Fibroblast of the aortic adventitia (primary cell): Measurements from ENCODE around the gene CCNT1. TPM values are rescaled to one million over a fixed set of nuclear protein-coding genes. Genes with fewer than 3 reads are reported as not detected.
A peak's percentile ranks its signal among the peaks of the same experiment; 100 is the strongest.

ENCODE experiments used
- DNase-seq: peaks from one replicate; pipeline ENCODE4 v3.0.0-alpha.2; 2010; ENCODE audit warnings: low read depth
- H3K4me3 ChIP-seq: 2 replicates; pipeline ENCODE4 v1.5.1; 2011; ENCODE audit warnings: low read depth, mild to moderate bottlenecking, control low read depth, low read length, moderate library complexity
- total RNA-seq: library from RNA; depleted of rRNA; stranded (reverse); fragments of >200 nt; gene quantifications from 2 replicates; pipeline ENCODE4 v1.2.3, GENCODE V29; 2012; ENCODE audit warnings: low replicate concordance
- TF ChIP-seq, protein P1 (sequence below): IDR thresholded peaks from 2 replicates; pipeline ENCODE4 v1.5.1; 2011; ENCODE audit warnings: mild to moderate bottlenecking, low read length, control low read depth, inconsistent platforms; ENCODE audit not compliant: insufficient read depth

The CCNT1 gene
- total RNA-seq, result 21.1 and 34.3 TPM in 2 replicates

DNA sequence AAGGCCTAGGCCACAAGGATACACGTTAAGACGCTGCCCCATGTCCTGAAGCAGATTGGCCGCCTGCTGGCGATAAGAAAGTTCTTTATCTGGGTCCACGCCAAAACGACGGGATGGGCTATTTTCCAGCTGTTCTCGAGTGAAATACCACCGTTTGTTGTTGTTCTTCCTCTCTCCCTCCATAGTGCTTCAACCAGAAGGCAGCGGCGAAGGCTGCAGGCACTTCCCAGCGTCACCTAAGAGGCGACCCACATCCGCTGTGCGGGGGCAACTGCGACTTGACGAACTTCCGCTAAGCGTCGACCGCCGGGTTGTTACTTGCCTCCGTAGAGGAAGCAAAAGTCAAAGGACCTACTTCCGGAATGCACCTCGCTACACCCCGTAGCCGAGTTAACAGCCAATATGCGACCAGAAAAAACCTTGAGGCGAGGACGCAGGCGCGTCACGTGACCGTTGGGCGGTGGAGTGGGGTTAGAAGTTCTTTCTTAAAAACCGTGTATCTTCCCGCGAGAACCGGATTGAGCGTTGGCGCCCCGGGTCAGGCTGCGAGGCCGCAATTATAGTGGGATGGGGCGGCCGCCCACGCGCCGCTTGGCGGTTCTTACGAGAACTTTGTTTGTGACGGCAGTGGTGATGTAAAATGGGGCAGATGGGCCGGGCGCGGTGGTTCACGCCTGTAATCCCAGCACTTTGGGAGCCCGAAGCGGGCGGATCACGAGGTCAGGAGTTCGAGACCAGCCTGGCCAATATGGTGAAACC is at the start of gene CCNT1:
Gene CCNT1, minus strand, starts transcription at position 215 of the 759 bp plus-strand sequence. Its CDS starts 32 bp downstream, at position 183.
- peak within 1 kb of the TSS; percentile 96 for H3K4me3 ChIP-seq
- peak; percentile 100 for DNase-seq
- TF ChIP-seq, protein P1, sequence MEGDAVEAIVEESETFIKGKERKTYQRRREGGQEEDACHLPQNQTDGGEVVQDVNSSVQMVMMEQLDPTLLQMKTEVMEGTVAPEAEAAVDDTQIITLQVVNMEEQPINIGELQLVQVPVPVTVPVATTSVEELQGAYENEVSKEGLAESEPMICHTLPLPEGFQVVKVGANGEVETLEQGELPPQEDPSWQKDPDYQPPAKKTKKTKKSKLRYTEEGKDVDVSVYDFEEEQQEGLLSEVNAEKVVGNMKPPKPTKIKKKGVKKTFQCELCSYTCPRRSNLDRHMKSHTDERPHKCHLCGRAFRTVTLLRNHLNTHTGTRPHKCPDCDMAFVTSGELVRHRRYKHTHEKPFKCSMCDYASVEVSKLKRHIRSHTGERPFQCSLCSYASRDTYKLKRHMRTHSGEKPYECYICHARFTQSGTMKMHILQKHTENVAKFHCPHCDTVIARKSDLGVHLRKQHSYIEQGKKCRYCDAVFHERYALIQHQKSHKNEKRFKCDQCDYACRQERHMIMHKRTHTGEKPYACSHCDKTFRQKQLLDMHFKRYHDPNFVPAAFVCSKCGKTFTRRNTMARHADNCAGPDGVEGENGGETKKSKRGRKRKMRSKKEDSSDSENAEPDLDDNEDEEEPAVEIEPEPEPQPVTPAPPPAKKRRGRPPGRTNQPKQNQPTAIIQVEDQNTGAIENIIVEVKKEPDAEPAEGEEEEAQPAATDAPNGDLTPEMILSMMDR, result peak; percentile 48

GRCh38 chr12:48765753-48766162 is 49.3 kb upstream of the CCNT1 start:
- DNase-seq, result no peak
- TF ChIP-seq, protein P1, result no peak
- H3K4me3 ChIP-seq, result no peak overlapping the region

DNA sequence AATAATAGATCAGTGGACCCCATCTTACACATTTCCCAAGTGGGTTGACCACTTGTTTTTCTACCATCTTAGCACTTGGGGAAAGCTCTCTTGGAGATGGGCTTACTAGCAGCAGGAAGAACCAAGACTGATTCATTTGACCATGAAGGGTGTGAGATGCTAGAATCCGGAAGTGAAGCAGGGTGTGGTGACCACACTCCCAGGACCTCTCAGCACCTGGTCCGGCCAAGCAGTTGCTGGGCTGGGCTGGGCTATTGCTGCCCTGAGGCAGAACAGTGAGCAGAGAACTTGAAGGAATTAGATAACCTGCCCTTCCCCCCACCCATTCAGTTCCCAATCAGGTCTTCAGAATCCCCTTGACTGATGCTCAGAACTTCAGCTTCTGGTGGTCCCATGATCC is 48.0 kb upstream of the CCNT1 start:
- DNase-seq, result no peak
- no peak overlapping the region for H3K4me3 ChIP-seq
- TF ChIP-seq, protein P1, result no peak

- TF ChIP-seq, protein P1, result no peak
Measured at GRCh38 chr12:48758737-48759136, 42.2 kb upstream of the CCNT1 start.

DNA sequence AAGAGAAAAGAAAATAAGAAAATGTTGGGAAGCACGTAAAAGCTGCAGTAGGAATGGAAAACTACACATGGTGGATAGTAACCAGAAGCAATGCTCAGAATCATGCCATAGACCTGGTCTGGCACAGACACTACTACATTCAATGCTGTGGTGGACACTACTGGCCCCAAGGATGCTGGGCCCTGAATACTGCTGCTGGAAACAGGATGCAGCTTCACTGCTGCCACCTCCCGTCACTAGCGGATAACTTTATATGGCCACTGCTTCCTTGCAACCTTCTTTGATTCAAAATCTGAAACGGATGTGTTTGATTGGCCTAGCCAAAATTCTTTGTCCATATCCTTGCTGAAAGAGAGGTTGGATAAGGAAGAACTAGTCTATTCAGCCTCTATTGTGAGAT is 41.7 kb upstream of the CCNT1 start:
- DNase-seq, result no peak
- TF ChIP-seq, protein P1, result no peak
- H3K4me3 ChIP-seq, result no peak overlapping the region

More at GRCh38 chr12:48758737-48759136, 42.2 kb upstream of the CCNT1 start:
- DNase-seq, result peak; percentile 39
- H3K4me3 ChIP-seq, result no peak overlapping the region

DNA sequence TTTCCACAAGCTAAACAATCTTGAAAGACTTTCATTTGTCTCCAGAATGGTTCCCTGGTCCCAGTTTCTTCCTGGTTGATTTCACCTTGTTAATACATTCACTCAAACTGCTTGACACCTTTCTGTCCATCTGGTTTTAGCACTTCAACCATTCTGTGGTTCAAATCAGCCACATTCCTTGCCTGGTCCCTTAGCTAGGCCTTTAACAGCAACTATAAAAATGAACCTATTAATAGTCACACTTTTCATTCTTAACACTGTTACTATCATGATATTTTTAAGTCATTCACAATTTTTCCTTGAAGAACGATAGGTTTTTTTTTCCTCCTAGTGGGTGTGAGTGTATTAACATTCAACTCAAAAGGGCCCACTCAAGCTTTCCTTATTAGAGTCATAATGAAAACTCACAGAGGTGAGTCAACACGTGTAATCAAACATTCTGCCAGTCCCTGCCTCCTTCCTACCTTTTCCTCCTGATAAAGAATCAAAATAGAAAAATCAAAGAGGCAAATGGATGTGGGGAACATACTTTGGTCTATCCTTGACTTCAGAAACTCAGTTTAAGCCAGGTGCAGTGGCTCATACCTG is 34.4 kb upstream of the CCNT1 start:
- H3K4me3 ChIP-seq, result no peak overlapping the region
- no peak for DNase-seq
- TF ChIP-seq, protein P1, result no peak
